GM19455 (cell line): ENCODE measurements around the gene UMAD1.

Source experiments
- ATAC-seq: cut with Tn5 transposase; IDR thresholded peaks from one replicate; pipeline ENCODE4 v1.9.1; 2021; ENCODE audit not compliant: unreplicated experiment

The UMAD1 gene

DNA sequence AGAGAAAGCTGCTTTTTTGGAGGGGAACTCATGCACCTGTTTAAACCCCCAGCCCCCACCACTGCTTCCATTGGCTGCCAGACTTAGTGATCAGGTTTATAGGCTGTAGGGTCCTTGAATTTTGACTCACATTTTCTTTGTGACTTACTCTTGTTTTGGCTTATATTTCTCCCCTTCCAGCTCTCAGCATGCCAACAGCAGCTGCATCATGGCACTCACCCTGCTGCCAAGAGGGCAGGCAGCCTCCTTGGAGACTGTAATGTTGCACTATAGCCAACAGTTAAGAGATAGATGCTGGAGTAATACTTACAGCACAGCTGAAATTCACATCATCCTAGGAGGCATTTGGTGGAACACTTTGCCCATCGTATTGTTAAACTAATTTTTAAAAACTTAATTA lies 230.0 kb downstream of the UMAD1 start:
- ATAC-seq, result no peak

DNA sequence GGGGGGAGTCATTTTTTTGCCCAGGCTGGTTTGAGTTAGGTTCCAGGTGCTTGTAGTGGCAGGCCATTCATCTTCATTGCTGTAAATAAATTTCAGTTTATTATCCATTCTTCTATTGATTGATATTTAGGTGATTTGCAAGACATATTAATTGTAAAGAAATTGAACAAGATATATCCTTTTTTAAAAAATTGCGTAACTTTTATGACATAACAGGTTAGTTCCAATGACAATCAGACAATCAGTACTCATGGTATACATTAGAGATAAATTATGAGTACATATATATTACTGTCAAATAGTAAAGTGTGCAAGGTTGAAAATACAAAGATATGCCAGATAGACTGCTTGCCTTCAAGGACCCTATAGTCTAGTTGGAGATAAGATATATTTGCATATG lies 235.9 kb downstream of the UMAD1 start:
- no peak for ATAC-seq

- ATAC-seq, result no peak
Measured at GRCh38 chr7:7881581-7881980, 241.0 kb downstream of the UMAD1 start.

DNA sequence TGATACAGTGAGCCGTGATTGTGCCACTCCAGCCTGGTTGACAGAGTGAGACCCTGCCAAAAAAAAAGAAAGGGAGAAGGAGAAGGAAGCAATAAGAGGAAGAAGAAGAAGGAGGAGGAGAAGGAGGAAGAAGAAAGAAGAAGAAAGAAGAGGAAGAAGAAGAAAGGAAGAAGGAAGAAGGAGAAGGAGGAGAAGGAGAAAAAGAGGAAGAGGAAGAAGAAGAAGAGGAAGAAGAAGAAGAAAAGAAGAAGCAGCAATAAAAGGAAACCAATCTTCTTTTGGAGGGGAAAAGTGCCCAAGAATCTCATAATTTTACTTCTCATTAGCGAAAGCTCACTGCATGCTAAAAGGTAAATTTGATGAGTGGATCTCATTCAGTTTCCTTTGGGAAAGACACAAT lies 242.3 kb downstream of the UMAD1 start:
- ATAC-seq, result no peak

DNA sequence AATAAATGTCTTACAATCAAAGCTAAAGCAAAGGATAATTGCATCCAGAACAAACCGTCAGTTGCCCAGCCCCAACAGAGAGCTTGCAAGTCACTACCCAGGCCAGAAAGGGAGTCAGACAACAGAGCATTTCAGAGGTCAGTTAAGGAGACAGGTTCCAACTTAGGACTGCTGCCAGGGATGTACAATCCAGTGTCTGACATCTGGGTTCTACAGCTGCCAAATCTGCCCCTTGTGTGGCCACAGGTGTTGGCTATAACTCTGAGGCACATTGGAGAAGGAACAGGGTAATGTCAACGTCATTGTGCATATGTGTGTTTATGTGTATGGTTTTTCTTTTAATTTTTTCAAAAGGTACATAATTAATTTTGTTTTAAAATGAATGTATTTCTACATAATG lies 242.8 kb downstream of the UMAD1 start:
- no peak for ATAC-seq

DNA sequence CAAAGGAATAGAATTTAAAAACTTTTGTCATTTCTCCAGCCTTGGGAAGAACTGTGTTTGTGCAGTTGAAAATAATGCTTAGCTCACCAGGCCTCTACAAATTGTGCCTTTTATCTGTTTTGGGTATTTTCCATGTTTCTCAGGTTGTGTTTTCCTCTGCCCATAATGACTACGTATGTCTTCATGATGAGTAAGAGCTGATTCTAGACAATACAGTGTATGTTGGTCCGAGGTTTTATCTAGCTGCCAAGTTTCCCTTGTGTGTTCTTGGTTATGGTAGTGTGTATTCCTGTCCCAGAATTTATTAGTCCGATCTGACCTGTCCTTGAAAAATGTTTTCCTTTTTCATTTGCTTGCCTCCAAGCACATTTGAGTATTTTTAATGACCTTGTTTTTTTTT lies 244.3 kb downstream of the UMAD1 start:
- ATAC-seq, result no peak

GRCh38 chr7:7889791-7890568 lies 249.4 kb downstream of the UMAD1 start:
- ATAC-seq, result no peak

DNA sequence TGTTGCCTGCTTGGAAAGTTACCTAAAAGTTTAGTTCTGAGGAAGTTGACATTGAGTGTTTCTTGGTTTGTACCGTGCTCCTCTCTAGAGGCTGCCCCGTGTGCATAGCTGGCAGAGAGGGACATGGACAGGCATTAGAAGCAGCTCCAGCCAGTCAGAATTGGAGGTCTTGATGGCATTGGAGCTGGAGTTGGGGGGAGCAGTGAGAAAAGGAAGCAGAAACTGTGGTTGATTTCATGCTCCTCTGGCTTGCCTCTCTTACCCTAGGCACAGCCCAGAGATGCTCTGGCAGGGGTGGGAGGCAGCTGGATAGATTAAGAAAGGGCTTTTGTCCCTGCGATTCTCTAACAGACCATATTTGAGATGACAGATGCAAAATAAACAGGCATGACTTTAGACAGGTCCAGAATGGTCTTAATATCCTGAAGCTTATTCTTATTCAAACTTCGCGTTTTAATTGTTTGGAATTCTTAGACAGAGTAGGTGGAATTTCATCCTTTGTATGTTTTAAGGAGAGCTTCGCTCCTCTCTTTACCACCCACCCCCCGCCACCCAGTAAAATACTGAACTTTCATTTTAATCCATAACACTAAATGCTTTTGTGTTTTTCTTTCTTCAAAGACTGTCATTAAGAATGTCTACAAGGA lies 254.6 kb downstream of the UMAD1 start:
- ATAC-seq, result no peak

DNA sequence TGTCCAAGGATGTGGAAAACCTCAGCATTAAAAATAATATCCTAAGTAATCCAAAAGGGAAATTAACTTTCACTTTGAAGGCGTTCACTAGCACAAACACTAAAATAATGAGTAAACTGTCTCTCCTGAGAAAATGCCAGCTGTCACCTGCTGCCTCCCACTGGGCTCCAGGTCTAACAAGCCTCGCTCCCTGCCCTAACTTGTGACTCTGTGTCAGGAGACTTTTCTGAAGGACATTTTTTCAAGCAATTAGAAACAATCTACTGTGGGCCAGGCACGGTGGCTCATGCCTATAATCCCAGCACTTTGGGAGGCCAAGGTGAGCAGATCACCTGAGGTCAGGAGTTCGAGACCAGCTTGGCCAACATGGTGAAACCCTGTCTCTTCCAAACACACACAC lies 255.2 kb downstream of the UMAD1 start:
- no peak for ATAC-seq

- ATAC-seq, result no peak
Measured at GRCh38 chr7:7897509-7897908, 257.0 kb downstream of the UMAD1 start.

DNA sequence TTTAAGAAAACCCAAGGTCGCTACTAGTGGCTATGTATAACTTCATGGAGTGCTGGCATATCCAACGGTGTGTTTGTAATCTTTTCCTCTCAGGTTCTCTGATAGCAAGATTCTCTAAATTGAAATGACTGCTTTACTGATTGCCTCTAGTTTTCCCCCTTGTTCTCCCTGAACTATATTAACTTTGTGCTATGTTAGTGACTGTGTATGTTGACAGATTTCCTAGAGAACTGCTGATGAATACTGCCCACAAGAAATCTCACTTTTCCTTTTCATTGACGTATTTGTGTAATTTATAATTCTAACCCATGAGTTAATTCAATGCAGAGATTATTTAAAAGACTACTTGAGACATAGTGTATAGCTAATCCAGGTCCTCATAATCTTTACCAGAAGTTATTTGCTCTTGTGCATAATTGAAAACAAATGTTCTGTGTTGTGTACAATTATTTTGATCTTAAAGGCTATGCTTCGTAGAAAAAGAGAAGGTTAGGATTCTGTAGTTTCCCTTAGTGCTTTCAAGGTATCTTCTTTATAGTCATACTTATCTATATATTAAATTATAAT lies 257.5 kb downstream of the UMAD1 start:
- no peak for ATAC-seq

DNA sequence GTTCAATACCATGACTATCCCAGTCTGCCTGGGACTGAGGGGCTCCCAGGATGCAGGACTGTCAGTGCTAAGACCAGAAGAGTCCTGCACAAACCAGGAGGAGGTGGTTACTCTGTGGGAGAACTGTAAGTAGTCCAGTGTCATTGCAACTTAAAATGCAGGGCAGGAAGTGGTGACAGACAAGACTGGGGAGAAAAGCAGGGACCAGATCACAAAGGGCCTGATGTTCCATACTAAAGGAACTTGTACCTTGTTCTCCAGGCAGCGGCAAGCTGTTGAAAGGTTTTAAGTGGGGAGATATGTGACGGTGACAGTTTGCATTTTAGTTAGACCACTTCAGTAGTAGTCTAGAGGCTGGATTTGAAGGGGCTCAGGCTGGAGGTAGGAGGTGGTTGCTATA lies 262.3 kb downstream of the UMAD1 start:
- no peak for ATAC-seq

DNA sequence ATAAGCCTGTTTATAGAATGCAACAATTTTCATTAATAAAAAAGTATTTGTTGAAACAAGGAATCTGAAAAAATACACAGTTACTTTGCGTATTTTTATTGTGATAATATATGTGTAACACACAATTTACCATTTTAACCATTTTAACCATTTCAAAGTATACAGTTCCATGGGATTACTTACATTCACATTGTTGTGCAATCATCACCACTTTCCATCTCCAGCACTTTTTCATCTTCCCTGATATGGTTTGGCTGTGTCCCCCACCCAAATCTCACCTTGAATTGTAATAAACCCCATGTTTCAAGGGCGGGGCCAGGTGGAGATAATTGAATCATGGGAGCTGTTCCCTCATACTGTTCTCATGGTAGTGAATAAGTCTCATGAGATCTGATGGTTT lies 266.8 kb downstream of the UMAD1 start:
- no peak for ATAC-seq

DNA sequence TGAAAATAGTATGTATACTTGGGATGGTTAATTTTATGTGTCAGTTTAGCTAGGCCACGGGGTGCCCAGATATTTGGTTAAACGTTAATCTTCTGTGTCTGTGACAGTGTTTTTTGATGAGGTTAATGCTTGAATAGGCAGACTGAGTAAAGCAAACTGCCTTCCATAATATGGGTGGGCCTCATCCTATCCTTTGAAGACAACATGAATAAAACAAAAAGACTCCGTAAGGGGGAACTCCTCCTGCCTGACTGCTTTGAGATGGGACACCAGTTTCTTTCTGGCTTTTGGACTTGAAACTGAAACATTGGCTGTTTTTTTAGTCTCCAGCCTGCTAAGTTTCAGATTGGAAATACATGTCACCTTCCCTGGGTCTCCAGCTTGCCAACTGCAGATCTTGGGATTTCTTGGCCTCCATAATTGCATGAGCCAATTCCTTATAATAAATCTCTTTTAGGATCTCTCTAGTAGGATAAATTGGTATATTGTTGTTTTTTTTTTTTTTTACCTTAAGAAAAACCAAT lies 268.1 kb downstream of the UMAD1 start:
- ATAC-seq, result no peak

- ATAC-seq, result no peak
Measured at GRCh38 chr7:7909376-7909775, 268.8 kb downstream of the UMAD1 start.

GRCh38 chr7:7911369-7912123 lies 271.0 kb downstream of the UMAD1 start:
- no peak for ATAC-seq

DNA sequence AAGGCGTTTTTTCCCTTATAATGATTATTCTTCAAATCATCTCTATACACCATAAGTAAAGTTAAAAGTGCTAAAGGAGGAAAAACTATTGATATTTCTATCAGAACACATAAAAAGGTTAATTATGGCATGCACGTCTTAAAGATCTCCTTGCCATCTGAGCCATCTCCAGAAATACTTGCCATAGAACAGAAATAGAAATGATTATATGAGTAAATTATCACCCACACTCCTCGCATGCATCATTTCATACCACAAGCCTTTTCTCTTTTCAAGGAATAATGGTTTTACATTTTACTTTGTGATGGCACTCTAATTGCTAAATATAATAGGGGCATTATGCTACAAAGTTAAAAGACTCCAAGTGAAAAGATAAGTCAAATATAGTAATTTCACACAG lies 272.4 kb downstream of the UMAD1 start:
- no peak for ATAC-seq

GRCh38 chr7:7913504-7913903 lies 273.0 kb downstream of the UMAD1 start:
- no peak for ATAC-seq

GRCh38 chr7:7914547-7914946 lies 274.0 kb downstream of the UMAD1 start:
- ATAC-seq, result no peak

GRCh38 chr7:7916064-7916463 lies 275.5 kb downstream of the UMAD1 start:
- ATAC-seq, result no peak

DNA sequence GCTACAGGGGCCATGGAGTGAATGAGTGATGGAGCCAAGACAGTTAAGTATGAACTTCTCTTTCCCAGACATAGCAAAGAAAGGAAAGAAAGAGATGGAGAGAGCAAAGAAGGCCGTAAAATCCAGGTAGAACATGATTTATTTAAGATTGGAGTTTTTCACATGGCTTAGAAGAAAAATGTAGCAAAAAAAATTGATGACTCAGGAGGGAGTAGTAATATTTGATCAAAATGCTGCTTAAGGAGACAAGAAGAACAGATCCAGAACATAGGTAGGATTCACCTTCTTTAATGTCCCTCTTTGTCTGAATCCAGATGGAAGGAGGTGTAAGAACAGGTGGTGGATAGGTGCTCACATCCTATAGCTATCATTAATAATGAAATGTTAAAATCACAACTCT lies 277.0 kb downstream of the UMAD1 start:
- ATAC-seq, result no peak
